ENCODE measurements around the gene GET4.

DNA sequence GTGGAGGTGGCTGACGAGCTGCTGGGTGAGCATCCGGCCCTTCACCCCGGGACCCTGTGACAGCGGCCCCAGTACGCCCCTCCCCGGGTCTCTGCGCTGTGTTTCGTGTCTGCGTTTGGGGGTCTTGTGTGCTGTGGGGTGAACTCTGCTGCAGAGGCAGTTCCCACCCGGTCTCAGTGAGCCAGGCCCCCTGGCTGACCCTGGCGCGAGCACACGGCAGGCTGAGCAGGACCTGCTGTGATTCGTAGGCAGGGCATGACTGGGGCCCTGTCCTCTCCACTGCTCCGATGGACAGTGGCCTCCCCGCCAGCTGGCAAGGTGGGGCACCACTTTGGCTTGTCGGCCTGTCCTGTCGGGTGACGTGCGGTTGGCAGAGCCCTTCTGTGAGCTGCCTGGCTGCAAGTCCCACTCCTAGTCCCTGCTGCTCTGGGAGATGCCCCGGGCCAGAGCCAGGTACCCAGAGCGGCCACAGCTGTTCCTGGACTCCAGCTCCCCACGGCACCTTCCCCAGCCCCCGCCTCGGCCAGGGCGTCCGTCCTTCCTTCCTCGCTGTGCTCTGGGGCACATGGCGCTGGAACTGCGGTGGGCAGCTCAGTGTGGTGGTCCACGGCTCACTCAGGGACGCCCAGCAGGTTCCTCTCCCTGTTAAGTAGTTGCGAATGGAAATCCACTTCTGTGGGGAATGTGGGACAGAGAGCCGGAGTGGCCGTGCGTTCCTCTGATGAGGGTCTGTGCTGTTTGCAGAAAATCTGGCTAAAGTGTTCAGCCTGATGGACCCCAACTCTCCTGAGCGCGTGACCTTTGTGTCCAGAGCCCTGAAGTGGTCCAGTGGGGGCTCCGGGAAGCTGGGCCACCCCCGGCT lies 10.5 kb downstream of the GET4 start:
- no peak for TF ChIP-seq POLR2A (IDR thresholded peaks at IDR 0.05)
- no peak for TF ChIP-seq CTCF (IDR thresholded peaks at IDR 0.05)

Measured in lower leg skin (tissue), 3 donors.